ENCODE results near the gene CRIM1.

Gene CRIM1

DNA sequence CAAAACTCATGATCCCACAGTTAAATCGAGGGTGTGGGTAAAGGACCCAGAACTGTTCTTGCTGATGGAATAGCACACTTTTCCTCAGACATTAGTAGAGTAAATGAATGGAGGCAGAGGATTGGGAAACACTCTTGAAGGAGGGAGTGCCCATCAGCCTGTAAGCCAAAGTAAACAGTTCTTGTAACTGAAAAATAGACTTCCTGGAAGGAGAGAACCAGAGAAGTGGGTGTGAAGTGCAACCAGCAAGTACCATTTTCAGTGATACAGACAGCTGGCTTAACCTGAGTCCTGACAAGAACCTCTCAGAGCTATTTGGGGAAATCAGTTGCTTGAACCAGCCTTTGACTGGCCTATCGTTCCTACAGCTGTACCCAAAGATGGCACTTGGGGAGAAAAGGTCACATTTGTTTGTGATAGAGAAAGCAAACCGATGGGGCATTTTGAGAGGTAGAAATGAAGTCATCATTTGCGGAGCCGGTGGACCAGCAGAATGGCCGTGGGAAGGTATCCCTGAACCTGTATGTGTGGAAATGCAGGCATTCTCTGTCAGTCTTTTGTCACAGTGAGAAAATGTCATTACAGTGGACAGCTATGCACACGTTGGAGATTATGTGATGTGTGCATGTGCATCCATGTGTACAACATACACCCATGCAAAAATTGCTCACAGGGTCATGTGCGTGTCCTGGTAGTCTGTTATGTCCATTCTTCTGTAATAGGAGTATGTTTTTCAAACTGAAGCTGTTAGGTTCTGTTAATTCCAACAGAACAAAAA lies 17.8 kb downstream of the CRIM1 start:
- no peak for DNase-seq

DNA sequence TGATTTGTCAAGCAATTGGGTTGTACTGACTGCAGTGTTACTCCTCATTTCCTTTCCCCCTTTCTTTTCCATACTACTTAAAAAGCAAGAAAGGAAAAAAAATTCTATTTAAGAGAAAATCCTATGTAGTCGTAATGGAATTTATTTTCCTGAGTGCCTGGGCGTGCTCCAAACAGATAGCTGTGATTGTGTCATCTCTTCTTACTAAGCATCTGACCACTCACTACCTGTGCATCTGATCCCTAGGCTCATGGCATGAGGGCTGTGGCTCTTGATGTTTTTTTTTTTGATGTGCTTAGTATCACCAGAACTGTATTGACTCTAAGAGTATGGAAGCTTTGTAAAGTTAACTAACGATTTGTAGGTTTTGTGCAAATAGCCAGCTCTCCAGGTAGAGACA lies 19.0 kb downstream of the CRIM1 start:
- no peak for DNase-seq

DNA sequence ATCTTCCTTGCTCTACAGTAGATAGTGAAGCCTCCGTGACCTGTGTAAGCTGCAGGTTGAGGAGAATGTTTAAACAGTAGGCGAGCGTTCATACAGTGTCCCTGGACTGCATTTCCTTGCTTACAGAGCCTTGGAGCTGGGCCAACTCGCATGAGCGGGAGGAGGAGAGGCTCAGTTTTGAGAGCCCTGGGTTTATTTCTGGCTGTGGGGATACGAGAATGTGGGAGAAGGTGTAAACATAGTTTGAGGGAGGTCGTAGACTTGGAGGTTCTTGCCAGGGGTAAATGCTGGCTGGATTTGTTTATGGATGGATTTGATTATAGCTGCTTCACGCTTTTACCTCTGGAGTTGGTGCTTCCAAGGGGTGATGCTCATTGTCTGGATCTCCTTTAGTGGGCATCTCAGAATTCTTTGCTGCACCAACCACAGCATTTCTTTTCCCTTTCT lies 20.8 kb downstream of the CRIM1 start:
- no peak for DNase-seq

DNA sequence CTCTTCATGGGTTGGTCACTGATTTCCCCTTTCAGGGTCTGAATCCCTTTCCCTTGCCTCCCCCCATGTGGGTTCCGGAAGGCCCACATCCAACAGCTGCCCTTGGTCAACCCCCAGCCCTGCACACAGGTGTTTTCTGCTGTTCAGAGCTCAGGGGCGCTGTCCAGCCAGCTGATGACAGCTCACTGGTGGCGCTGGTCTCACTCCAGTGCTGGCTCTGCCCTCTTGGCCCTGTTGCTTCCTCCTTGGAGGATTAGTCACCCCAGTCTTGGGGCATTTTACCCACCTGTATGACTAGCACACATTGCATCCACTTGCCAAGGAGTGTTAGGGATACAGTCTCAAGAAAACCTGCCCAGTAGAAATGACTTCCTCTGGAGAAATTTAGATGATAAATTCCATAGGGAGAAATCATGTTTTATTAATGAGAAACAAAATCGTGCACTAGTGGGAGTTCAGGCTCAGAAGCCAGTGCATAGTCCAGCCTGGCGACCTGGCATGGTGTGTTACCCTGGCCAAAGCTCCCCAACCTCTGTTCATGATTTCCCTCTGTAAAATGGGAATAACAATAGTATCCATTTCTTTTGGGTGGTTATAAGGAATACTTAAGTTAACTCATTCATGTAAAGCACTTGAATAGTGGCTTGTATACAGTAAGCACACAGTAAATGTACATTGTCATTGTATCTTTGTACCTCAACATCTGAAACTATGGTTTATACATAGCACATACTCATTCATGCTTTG lies 21.6 kb downstream of the CRIM1 start:
- DNase-seq: no peak

DNA sequence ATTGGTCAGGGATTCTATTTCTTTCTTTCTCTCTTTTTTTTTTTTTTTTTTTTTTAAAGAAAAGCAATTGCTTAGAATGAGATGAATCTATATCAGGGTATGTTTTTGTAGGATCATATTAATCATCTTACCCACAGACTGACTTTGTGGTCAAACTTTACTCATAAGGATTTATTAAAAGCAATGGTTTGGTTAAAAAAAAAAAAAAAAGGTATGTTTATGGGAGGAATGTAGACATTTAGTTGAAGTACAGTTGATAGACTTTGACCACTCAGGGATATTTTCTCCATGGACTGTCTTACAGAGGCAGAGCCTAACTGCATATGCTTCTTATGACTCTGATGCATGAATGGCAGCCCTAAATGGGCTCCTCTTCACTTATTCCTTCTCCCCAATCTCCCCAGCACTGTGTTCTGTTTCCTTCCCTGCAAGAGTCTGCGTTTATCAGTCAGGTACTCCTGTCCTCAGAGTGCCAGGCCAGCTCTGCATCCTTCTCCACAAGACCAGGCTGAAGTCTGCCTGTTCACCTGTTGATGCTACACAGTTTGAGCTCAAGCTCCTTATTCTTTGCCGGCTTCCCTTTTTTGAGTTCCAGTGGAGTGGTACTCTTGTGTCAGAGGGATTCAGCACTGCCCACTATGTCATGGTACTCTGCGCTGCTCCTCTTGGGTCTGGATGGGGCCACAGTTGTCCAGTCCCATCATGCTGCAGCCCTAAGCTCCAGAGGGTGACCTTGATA lies 24.3 kb downstream of the CRIM1 start:
- no peak for DNase-seq

DNA sequence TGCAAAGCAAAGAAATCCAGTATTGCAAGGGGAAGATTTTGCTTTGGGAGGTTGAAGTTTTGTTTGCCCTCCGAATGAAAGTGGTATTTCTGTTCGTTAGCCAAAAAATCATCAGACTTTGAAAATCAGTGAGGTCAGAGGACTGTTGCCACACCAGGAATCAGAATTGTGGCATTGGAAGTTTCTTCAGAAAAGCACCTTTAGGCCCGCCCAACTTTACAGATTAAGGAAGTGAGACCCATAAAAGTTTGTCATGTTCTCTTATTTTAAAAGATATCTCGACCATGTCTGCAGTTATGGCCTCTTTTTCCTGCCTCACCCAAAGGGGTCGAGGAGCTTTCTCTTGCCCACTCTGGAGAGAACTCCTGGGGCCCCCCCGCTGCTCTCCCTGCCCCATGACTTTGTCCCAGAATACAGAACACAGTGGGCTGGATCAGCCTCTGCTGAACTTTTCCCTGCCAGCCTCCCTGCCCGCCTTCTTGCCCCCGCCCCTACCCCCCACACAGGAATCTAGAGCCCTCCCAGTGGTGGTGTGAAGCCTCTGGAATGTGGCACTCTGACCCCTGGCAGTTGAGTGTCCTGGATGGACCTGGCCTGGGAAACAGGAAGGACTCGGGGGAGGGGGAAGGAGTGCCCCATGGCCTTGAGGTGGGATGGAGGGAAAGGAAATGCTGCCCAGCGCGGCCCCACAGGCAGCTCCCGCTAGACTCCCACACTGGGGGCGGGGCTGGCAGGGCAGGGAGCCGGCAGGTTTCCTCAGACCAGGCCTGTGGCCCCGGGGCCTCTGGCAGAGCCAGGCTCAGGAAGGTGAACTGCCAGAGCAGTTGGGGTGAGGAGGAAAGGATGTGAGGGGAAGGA lies 25.3 kb downstream of the CRIM1 start:
- no peak for DNase-seq

DNA sequence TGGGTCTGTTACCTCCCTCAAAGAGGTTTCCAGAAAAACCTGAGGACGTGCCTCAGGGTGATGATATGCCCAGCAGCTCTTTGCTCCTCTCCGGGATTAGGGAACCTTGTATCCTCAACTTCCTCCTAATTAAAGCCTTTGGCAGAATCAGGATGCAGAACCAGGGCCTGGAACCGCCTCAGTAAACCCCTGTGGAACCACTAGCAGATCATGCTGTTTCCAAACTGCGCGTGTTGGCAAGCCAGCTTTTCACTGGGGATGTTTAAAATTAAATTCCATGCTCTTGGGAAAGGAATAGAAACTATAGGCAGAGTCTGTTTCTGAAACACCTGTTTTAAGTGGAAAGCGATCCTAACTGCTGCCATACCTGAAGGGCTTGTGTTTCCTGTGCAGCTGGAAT lies 26.4 kb downstream of the CRIM1 start:
- DNase-seq: no peak

DNA sequence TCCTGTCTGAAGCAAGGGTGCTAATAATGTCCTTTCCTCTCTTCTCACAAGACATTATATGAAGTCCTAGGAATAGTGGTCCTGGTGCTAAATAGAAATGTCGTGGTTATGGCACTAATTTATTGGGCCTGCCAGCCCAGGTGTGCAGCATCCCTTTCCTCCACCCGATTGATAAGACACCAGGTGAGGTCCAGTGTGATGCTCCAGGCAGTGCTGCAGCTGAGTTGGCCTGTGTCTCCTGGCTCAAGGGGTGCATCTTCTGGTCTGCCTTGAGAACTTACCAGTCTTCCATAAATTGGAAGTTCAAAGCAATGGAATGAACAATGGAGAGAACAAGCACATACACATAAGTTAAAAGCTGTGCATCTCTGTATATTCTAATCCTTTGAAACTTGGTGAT lies 26.9 kb downstream of the CRIM1 start:
- no peak for DNase-seq

DNA sequence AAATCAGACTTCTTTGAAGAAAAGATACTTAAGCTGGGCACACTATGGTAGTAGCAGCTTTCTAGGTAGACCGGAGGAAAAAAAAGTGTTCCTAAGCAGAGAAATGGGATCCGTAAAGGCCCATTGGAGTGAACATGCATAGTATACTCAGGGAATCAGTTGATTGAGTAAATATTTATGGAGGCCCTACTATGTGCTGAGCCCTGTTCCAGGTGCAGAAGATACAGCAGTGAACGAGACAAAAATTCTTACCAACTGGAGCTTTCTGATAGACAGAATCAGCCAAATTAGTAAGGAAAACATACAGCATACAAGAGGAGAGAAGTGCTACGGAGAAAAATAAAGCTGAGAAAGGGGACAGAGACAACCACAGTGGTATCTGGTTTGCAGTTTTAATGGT lies 28.1 kb downstream of the CRIM1 start:
- DNase-seq: no peak

DNA sequence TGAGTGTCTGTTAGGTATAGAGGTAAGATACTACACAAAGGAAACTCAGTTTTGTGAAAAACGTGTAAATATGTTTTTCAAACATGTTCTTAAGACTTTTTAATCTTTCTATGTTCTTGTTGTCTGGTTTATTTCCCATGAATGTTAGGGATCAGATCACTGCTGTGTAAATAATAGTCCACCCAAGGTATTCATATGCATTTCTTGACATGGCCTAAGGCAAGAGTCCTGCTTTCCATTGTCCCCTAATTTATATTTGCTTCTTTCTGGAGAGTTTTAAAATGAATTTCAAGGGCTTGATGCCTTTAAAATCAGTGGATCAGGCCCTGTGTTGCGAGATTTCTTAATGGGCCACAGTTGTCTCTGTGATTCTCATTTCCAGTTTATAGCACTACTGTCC lies 28.9 kb downstream of the CRIM1 start:
- no peak for DNase-seq

DNA sequence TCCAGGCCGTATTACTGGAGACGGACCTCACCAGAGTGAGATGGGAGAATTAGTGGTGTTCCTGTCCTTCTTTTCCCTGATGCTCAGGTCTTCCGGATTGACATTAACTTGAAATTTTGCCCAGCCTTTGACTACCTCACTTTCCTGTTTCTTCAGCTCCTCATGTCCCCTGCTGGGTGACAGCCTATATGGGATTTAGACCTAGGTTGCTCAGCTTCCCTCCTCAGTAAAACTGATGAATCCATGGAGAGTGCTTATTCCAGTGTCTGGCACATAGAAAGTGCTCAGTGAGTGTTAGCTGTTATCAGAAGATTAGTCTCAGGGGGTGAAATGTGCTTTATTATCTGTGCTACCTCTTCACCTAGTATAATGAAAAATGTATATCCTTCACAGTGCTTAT lies 30.0 kb downstream of the CRIM1 start:
- no peak for DNase-seq

DNA sequence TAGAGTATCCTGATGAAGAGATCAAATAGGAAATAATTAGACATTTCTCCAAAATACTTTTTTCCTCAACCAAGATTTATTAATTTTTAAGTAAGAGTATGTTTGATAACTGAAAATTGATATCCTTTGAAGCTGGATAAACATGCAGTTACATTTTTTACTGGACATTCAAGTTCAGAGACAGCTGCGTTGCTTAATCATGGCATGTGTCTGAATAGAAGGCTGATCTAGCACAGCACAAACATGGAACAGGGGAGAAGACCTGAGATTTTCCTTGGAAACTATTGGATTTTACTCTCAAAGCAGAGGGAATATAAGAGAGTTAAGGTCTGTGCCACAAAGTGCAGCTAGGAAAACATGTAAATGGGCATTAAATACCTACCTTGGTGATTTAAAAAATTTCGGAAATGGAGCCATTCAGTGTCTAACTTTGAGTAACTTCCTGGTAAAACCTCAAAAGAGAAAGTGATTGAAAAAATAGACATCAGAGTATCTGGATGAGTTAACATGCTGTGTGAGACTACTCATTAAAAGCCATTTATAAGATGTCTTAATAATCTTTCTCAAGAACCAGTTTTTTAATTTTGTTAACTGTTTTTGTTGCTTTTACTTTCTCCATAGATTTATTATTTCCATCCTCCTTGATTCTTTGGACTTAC lies 31.8 kb downstream of the CRIM1 start:
- DNase-seq: no peak

DNA sequence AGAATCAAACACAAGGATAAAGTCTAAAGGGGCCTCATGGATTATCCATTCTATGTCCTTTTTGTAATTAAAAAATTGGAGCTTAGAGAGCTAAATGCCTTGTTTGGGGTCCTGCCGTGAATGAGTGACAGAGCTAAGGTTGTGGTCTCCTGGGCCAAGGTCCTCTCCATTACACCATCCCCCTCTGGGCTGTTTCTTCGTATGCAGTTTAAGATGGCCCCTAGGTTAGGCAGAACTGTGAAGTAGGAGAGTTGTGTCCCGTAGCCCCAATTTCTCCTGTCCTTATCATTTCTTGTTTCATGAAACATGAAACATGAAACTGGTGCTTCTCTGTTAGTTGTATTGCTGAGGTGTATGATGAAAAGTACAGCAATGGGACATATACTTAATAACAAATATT lies 32.9 kb downstream of the CRIM1 start:
- DNase-seq: no peak

DNA sequence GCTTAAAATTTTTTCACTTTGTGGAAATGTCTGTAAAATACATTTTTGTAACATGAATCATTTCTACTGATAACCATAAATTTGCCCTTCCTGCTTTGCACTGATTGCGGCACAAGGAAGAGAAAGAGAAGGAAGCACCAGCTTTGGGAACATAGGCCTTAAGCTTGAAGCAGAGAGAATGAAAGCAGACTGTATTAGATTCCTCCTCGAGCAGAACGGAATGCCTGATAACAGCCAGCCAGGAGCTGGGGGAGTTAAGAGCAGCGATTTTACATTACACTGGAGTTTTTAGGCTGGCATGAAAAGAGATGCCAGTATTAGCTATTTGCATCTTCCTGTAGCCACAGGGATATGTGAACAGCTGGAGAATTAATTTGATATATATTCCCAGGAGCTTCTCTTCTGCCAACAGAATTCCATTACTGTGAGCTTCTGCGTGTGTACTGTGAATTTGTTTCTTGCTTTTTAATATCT lies 33.5 kb downstream of the CRIM1 start:
- no peak for DNase-seq

DNA sequence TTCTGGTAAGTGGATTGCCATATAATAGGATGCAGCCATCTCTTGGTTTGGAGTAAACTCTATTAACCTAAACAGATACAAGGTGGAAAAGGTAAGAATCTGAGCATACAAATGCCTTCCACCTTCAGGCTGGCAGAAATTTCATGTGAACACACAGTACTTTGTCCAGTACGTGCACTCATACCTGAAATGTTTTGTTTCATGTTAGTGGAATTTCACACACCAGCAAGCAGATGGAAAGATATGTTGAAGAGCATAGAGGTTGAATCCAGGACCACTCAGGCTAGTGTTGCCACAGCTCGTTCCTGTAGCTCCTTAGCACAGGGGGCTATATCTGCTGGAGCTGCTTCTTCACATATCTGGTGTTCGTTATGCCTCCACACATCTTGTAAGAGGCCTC lies 34.0 kb downstream of the CRIM1 start:
- DNase-seq: no peak

DNA sequence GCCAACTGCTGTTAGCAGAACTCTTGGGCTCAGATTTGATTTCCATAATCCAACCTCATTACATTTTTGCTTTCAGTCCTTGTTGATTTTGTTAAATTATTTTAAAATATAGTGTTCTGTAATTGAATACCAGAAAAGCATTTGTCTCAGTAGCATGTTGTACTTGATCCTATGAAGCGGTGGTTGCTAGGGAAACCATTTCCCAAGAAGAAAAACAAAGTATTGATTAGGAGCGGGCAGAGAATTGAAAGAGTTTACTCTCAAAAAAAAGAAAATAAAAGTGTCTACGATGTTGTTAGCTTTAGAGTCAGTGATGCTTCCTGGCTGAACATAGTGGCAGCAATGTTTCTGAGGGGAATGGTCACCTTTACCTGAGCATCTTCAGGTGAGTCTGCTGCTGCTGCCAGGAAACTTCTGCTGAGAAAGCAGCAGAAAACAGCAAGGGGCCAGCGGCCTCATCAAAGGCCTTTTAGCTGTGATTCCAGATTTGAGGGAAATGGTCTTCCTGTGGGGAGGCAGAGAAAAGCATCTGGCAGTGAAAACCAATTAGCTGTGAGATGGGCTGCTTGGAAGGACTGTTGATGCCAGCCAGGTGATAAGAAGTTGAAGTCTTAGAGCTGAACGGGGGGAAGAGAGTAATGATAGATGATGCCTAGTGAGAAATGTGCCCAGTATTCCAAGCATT lies 37.1 kb downstream of the CRIM1 start:
- DNase-seq: no peak

DNA sequence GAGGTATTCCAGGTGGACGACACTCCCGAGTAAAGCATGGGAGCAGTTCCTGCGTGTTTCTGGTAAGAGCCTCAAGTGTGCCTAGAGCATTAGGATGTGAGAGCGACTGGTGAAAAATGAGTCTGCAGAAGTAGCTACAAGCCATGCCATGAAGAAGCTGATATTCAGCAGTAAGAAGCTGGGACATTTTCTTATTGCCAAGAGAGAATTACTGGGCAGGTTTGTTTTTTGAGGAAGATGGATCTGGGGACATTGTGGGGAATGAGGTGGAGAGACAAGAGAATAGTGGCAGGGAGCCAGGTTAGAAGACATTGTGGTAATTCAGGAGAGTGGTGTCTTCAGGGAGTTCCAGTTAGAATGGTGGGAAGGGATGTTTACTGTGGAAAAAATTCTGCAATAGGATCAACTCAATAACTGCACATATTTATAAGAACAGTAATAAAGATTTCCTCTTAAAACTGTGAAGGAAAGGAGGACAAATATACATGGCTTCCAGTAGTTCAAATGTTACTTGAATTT lies 38.2 kb downstream of the CRIM1 start:
- DNase-seq: no peak

DNA sequence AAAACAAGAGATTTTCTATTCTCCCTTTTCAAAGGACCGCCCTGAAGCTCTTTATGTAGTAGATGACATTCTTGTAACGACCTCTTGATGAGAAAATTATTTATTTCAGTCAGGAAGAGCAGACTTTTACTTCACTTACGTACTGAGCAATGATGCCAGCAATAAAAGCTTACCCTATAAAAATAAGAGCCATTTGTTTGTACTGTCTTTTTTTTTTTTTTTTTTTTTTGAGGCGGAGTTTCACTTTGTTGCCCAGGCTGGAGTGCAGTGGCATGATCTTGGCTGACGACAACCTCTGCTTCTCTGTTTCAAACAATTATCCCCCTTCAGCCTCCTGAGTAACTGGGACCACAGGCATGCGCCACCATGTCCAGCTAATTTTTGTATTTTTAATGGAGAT lies 39.2 kb downstream of the CRIM1 start:
- DNase-seq: no peak

DNA sequence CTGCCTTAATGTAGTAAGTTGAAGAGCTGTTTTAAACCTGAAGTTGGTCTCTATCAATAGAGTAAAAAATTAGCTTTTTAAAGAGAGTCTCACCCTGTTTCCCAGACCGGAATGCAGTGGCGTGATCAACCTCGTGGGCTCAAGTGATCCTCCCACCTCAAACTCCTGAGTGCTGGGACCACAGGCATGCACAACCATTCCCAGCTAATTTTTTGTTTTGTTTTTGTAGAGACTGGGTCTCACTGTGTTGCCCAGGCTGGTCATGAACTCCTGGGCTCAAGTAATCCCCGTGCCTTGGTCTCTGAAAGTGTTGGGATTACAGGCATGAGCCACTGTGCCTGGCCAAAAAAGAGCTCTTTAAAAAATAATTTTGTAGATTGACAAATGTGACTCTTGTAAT lies 40.3 kb downstream of the CRIM1 start:
- DNase-seq: no peak

DNA sequence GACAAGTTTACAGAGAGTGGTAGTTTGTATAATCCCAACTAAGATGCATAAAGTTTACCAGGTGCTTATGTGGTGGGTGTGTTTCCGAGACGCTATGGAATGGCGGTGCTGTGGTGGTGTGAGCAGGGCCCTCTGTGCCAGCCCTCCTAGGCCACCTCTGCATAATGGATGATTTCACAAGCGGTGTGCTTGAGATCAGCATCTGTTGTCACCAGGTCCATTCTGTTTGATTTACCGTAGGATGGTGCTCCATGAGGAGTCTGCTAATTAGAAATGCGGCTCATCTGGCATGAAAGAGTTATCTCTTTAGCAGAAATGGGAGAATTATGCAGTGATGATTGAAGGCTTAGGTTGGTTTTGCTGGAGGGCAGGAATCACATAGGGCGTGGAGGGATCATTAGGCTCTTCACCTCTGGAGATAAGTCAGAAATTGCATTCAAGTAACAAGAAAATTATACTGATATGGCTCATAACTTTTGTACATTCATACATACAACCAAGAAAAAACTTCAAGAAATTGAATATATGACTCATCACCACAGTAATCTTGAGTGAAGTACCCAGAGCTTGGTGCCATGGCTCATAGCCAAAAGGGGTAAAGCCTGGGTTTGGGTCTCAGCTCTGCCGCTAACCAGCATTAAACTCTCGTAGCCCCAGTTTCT lies 41.4 kb downstream of the CRIM1 start:
- DNase-seq: no peak
